Activated gamma-delta T cell (primary cell): ENCODE measurements around the gene CRY2.

Experiments used
- DNase-seq: peaks from one replicate; lab custom pipeline; 2025; lab: John Stamatoyannopoulos, UW

The CRY2 gene

DNA sequence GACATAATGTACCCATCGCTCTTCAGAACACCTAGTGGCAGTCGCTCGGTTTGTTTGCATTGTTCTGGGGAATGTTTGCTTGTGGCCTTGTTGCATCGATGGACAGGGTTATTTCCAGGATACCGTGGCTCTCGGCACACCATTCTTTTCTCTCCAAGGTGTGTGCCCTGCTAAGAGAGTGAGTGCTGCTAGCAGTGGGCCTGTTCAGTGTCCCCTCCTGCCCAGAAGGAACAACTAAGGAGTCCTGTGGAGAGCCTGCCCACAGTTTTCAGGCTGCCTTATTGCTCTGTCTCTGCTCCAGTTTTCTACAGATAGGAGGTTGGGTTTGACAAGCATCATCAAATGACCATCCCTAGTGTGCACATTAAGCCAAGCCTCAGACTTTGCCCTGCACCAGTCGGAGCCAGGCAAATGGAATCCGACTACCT lies 1.4 kb downstream of the CRY2 start:
- no peak for DNase-seq

DNA sequence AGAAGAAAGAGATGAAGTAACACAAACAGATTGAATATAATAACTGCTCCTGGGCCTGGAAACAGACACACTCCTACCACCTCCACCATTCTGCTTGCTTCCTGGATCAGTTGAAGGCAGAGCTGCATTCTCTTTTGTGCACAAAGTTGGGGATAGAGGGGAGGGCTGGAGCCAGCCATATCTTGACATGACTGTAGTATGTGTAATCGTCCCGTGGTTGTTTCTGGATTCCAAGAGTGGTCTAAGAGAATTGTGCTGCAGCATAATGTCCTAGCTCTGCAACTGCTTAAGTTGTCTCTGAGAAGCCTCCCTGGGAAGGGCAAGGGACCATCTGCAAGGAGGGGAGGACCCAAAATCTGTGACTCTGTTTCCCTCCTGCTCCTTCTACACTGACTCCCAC lies 3.2 kb downstream of the CRY2 start:
- DNase-seq: no peak

DNA sequence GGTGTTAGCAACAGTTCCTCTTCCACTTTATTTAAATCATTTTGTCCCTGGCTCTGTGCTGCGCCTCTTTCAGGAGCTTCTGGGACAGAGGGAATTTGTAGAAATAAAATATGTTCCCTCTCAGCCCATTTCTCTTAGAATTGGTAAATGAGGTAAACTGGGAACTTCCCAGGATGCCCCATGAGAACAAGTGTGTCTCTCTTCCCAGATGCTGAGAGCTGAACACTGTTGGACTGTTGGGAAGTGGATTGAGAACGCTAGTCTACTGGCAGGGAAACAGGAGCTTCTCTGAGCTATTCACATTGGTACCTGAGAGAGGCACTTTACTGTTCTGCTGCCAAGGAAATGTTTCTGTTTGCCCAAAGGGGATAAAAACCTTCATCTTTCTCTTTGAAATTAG lies 4.0 kb downstream of the CRY2 start:
- no peak for DNase-seq

DNA sequence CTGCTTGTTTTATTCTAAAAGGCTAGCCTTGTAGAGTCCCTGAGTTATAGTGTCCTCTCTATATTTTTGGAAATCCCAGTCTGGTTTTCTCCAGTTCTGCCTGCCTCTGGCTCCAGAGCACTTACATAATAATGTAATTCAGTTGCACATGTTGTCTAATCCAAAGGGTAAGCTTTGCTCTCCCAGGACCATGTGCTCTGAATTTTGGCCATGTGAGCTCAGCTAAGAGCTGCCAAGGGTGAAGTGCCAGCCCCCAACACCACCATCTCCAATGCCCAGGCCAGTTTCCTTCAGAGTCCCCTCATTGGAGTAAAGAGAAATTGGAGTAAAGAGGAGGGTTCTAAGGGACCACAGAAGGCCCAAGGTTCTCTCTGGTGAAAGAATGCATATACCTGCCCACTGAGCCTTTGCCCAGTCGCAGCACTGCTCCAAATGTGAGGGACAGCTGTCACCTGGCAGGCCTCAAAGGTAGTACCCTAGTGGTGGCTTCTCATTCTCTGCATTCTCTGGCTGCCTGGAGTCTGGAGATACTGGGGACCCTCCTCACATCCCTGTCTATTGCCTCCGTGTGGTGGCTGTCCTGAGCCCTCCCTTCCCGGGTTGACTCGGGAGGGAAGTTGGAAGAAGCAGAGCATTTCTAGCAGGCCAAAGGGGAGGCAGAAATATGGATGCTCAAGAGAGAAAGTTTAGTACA lies 4.9 kb downstream of the CRY2 start:
- DNase-seq: no peak

DNA sequence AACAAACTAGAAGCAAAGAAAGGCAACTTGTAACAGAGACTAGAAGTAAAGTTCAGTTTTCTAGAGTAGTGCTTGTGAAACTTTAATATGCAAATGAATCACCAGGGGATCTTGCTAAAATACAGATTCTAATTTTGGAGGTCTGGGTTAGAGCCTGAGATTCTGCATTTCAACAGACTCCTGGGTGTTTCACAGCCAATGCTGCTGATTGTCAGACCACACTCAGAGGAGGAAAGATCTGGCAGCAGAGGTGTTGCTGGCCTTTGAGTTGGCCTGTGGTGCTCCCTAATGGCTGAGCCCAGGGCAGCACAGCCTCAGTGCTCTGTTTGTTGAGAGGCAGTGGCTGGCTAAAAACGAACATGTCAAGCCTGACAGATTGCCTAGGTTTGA lies 5.4 kb downstream of the CRY2 start:
- DNase-seq: no peak

DNA sequence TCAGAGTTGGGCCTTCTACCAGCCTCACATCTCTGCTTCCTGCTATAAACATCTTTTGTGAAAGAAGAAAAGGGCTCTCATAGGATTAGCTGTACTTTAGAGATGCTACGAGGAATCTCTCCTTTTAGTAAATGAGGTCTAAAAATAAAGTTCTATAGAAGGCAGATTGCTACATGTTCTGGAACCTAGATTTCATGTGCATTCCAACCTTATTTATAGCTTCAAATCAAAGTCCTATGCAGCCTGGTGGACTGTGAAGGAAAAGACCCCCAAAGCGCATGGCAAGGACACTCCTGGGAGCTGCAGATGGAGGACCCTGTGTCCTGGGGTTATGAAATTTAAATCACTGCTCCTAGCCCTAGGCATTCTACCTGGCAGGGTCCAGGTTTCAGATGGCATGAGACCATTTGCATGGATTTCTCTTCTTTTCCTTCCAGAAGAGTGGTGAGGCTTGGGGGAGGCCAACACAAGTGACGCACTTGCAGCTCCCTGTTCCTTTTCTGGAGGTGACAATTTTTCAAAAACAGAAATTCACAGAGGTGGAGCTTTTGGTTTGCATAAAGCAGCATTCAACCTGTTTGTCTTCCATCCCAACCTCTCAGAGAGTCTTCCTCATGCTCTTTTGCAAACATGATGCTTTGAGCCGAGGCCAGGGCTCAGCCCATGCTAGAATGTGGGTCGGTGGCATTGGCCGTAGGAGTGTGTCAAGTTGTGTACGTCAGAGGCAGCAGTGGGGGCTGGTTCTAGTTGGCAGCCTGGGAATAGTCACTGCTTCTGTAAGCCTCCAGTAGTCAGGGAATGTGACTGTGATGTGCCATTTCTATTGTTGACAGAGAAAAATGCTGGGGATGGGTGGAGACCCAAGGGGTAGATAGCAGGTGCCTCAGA lies 6.3 kb downstream of the CRY2 start:
- no peak for DNase-seq

DNA sequence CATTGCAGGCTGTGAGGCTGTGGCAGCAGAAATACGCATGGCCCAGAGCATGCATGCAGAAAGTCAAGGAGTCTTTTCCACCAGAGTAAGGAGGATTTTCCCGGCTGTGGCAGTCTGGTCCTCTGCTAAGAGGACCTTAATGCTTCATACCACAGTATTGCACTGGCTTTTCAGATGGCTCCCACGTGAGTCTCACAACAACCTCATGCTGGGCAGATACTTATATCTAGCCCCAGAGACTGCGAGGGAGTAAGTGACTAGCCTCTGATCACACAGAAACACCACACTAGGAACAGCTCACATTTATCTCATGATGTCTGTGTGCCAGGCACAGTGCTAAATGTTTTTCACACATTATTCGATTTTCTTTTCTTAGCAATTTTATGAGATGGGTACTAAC lies 8.0 kb downstream of the CRY2 start:
- no peak for DNase-seq

DNA sequence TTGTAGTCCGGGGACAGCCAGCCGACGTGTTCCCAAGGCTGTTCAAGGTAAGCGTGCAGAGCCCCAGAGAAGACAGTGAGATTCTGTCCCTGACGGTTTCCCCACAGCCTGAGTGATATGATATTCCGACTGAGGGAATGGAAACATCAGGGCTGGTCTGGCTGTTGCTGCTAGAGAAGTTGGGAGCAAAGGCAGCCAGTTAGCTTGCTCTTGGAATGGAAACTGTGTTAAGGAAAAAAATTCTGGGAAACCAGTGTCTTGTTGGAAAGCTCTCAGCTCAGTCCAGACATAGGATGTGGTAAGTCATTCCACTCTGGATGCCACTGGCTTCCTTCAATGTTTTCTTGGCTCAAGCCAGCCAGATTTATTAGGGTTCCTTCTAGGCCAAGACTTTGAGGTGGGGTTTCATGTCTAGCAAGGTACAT lies 8.8 kb downstream of the CRY2 start:
- DNase-seq: no peak

DNA sequence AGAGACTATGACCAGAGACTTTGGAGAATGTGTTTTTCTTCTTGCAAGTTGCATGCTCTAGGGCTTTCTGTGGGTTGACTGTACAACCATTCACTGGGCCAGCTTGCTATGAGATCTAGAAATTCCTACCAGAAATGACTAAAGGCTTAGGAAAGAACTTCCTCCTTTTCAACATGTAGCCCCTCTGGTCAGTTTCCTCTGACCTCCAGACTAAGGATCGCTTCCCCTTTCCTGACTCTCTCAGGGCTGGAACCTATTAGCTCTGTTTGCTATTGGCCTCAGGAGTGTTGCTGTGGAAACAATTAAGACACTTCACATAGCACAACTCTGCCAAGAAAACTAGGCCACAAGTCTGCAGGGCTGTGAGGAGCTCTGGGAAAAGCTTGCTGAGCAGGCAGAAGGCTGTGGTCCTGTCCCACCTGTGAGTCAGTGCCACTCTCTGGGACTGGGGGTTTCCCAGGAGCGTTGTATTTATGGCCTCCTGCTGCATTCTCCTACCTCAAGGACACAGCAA lies 10.7 kb downstream of the CRY2 start:
- DNase-seq: no peak

DNA sequence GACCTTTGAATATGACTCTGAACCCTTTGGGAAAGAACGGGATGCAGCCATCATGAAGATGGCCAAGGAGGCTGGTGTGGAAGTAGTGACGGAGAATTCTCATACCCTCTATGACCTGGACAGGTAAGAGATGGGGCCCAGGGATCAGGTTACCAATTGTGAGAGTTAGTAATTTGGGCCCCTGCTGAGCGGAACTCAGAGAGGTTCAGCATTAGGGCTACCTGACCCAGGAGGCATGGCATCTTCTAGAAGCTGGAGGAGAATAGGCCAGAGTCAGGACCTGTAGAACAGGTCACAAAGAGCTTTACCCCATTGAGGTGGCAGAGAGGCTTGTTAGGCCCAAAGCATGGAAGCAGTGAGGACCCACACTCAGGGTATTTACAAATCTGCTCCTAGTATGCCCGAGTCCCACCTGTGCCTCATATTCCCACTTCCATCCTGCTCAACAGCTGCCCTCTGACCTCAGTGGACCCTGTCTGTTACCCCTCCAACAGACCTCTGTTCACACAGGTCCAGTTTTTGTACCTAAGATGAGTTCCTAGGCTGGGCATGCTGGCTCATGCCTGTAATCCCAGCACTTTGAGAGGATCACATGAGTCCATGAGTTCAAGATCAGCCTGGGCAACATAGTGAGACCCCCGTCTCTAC lies 11.6 kb downstream of the CRY2 start:
- DNase-seq: no peak

DNA sequence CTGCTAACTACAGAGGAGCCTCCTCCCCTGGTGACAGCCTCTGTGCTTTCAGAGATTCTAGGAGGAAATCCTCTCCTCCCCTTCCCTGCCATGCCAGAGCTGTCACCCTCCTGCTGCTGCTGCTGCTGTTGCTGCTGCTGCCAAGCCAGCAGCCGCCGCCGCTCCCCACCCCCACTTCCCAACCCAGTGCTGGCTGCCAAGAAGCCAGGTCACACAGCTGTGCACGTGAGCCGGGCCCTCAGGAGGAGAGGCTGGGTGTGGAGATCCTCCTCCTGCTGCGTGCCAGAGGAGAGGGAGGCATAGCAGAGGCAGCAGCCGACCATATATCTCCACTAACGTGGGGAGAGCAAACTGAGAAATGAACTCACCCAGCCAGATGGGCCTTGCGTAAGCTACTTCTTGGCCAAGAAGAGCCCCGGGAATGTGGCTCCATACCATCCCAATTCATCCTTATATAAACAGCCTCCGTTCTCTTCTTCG lies 12.4 kb downstream of the CRY2 start:
- DNase-seq: no peak

DNA sequence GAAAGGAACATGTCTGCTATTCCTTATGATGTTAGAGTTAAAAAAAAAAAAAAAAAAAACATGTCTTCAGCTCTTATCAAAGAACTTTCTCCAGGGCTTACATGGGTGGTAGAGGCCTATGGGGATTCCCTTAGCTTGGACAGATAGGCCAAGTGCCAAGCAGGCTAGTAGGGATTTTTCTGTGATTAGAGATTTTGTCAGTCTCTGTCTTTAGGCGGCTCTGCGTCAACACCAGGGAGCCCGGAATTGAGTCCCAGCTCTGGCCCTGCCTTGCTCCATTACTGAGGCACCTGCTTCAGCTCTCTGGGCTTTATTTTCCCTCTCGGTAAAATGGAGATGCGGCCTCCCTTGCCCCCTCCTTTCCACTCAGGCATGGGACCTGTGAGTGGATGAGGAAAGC lies 13.1 kb downstream of the CRY2 start:
- no peak for DNase-seq

DNA sequence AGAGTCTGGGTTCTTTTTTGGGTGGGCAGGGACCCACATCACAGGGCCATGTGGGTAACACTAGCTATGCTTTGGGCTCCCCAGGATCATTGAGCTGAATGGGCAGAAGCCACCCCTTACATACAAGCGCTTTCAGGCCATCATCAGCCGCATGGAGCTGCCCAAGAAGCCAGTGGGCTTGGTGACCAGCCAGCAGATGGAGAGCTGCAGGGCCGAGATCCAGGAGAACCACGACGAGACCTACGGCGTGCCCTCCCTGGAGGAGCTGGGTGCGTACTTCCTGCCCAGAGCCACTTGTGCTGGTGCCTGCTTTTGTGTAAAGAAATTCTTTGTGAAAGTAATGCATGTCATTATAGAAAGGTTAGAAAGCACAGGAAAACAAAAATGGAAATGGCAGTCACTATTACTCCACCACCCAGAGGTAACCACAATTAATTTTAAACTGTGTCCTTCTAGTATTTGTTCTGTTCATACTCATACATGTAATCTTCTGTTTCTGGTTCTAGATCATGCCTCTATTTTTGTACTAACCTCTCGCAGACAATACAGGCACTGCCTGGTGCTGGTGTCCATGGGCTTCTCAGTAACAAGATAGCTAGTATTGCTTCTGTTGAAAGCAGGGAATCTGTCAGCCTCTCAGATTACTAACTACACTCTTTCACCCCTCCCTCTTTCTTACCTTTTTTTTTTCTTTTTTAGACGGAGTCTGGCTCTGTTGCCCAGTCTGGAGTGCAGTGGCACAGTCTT lies 13.7 kb downstream of the CRY2 start:
- no peak for DNase-seq

DNA sequence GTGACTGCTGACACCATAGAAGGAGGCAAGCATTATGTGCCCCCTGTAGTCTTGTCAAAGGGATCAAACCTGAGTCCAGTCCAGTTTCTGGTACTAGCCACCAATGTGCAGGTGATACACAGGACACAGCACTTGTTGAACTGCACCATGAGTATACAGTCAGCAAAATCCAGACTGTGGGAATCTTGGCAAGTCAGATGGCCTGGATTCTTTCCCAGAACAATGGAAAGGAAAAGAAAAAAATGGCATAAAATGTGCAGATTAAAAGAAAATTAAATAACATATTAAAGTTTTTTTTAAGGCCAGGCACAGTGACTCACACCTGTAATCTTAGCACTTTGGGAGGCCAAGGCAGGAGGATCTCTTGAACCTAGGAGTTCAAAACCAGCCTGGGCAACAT lies 16.8 kb downstream of the CRY2 start:
- DNase-seq: no peak

DNA sequence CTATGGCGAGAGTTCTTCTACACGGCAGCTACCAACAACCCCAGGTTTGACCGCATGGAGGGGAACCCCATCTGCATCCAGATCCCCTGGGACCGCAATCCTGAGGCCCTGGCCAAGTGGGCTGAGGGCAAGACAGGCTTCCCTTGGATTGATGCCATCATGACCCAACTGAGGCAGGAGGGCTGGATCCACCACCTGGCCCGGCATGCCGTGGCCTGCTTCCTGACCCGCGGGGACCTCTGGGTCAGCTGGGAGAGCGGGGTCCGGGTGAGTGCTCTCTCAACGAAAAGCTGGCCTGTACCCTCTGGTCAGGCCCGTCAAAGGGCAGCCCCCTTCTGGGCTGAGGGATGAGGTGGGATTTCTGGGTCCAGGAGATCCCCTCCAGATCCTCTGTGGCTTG lies 22.3 kb downstream of the CRY2 start:
- DNase-seq: no peak

DNA sequence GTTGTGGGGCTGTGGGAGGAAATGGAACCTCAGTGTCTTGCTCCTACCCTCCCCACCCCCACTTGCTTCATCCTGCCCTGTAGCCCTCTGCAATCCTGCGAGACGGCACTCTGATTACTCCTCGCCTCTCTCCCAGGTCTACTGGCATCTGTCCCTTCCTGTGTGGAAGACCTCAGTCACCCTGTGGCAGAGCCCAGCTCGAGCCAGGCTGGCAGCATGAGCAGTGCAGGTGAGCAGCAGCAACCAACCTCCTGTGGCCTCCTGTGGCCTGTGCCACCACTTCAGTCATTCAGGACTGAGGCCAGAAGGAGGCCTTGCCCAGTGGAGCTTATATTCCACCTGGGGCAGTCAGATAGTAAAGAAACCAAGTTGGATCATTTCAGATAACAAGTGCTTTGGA lies 23.4 kb downstream of the CRY2 start:
- no peak for DNase-seq

DNA sequence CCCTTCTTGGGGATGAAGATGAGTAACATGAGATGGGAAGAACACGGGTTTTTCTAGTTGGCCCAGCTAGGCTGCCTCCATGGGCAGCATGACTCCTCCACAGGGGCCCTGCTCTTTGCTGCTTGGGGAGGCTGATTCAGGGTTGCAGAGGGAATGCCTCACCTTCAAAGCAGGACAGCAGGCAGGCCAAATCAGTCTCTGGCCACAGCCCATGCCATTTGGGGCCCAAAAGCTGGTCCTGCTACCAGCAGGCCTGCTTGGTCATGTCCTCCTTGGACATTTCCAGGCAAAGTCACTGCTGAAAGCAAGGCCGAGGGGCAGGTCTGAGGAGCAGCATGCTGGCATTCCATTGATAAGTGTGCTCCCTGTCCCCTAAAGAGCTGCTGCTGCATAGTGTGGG lies 24.4 kb downstream of the CRY2 start:
- DNase-seq: no peak

DNA sequence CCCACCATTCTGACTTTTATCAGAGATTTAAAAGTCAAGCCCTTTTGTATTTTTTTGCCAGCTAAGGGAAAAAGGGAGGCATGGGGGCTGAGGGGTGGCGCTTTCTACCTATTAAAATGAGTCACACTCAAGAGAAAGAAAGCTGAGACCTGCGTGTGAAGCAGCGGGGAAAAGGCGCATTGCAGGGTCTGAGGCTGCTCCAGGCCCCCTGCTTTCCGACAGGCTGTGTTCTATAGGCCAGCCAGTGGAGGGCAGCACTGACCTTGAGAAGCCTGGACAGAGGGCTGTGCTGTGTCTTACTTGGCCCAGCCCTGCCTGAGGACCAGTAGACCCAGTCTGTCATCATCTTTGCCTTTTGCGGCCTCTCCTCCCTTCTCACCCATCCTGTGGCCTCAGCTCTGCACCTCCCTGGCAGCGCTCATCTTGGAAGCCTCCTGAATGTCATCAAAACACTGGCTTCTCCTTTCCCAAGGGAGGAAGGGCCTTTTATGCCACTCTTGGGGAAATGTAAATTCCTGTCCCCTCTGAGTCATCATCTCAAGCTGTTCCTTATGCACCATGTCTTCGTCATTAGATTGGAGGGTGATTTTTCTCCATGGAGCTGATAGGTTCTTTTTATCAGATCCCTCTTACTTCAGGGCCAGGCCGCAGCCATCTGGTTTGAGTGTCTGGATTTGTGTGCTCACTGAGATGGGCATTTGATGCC lies 25.5 kb downstream of the CRY2 start:
- DNase-seq: no peak

DNA sequence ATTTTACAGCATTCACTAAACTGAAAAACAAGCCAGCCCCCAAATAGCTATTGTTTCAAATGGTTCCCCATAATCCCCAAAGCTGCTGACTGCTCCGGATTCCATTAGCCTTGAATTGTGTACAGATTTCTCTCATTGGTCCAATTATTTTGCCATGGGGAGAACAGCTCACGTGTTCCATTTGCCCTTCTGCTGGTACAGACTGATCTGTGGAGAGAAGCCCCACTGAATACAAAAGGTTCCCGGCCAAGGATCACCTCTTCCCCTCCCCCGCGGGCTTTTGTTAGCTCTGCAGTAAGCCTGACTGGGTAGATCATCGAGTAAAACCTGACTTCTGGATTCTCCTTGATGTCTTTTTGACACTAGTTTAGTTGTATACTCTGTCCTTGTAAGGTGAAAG lies 29.1 kb downstream of the CRY2 start:
- no peak for DNase-seq

DNA sequence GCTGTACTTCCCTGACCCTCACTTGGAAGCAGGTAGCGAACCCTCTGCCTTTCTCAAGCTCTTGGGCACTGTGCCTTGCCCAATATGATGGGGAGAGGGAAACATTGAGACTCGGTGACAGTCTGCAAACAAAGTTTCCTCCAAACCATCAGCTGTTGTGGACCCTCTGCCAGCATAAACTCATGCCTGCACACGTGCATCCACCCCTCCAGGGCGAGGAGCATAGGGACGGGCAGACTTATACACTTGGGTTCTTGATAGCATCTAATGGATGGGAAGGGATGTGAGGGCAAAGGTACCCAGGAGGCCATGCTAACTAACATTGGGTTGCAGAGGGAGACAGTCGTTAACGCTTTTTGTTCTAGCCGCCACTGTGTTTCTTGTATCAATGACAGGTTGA lies 29.9 kb downstream of the CRY2 start:
- DNase-seq: no peak

DNA sequence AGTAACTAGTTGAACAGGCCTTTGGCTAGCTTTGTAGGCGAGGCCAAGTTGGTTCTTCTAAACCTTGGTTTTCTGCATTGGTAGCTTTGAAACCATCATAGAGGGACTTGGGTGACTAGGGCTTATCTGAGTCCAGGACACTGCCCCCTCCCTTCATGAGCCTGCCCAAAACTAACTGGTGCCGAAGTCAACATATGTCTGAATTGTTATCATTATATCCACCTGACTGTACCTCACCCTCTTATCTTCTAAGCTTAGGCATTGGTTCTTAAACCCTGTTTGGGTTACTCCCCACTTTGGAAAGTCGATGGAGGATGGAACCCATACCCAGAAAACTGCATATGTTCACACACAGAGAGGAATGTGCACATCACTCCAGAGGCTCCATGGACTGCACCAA lies 30.6 kb downstream of the CRY2 start:
- no peak for DNase-seq
